CD14-positive monocyte (primary cell): ENCODE results near the gene CYBRD1. TPM values are rescaled to one million over a fixed set of nuclear protein-coding genes. Genes with fewer than 3 reads are reported as not detected.
A peak's percentile ranks its signal among the peaks of the same experiment; 100 is the strongest.

Experiments used
- DNase-seq, 3 donors: peaks; one replicate each; pipeline ENCODE4 v3.0.0-alpha.2; 2011 to 2022
- H2AFZ ChIP-seq: 2 replicates; pipeline ENCODE4 v1.6.0; 2012; ENCODE audit warnings: mild to moderate bottlenecking, low read depth, low read length, inconsistent platforms; ENCODE audit not compliant: insufficient read depth, poor library complexity, severe bottlenecking
- H3K27ac ChIP-seq, 2 donors: 1 replicate in 1 of 2; 2 replicates in 1 of 2; pipeline ENCODE4 v1.5.1; 2012 to 2013; ENCODE audit warnings: low read length in 2 of 2, control low read depth in 1 of 2, inconsistent platforms in 1 of 2, low read depth in 1 of 2, mild to moderate bottlenecking in 1 of 2
- H3K27me3 ChIP-seq, 2 donors: one replicate each; pipeline versions ENCODE4 v1.6.0 to v1.6.1; 2011 to 2013; ENCODE audit warnings: low read length in 2 of 2; ENCODE audit not compliant: control insufficient read depth in 2 of 2, insufficient read depth in 2 of 2
- H3K36me3 ChIP-seq, 2 donors: replicated peaks in 1 of 2; 1 replicate in 1 of 2; 2 replicates in 1 of 2; pipeline versions ENCODE4 v1.5.1 to v1.6.1; 2012 to 2013; ENCODE audit warnings: low read length in 2 of 2, control low read depth in 1 of 2, inconsistent platforms in 1 of 2, mild to moderate bottlenecking in 1 of 2; ENCODE audit not compliant: insufficient read depth in 2 of 2, control insufficient read depth in 1 of 2
- H3K4me1 ChIP-seq, 2 donors: 1 replicate in 1 of 2; 2 replicates in 1 of 2; pipeline versions ENCODE4 v1.5.1 to v1.6.1; 2012 to 2013; ENCODE audit warnings: low read length in 2 of 2, control low read depth in 1 of 2, inconsistent platforms in 1 of 2, mild to moderate bottlenecking in 1 of 2, moderate library complexity in 1 of 2; ENCODE audit not compliant: insufficient read depth in 2 of 2, control insufficient read depth in 1 of 2
- H3K4me2 ChIP-seq: replicated peaks from 2 replicates; pipeline ENCODE3; 2012; ENCODE audit warnings: low read length, moderate library complexity, mild to moderate bottlenecking; ENCODE audit not compliant: poor library complexity, severe bottlenecking; ENCODE audit errors: extremely low read depth
- H3K4me3 ChIP-seq, 3 experiments: fragments of 200-600 bp in 1 of 3; sonication (generic) in 1 of 3; replicated peaks in 1 of 3; 1 replicate in 2 of 3; 2 replicates in 1 of 3; pipeline ENCODE4 v1.5.1; 2011 to 2013; ENCODE audit warnings: low read length in 3 of 3, mild to moderate bottlenecking in 3 of 3, control low read depth in 2 of 3, low read depth in 2 of 3, inconsistent platforms in 1 of 3, moderate library complexity in 1 of 3
- H3K79me2 ChIP-seq: 2 replicates; pipeline ENCODE4 v1.6.0; 2012; ENCODE audit warnings: mild to moderate bottlenecking, control low read depth, inconsistent platforms, low read length, moderate library complexity; ENCODE audit not compliant: insufficient read depth
- H3K9ac ChIP-seq: 2 replicates; pipeline ENCODE4 v1.6.0; 2017; ENCODE audit warnings: low read length, mild to moderate bottlenecking; ENCODE audit not compliant: insufficient read depth, poor library complexity, severe bottlenecking
- H3K9me3 ChIP-seq, 2 donors: replicated peaks in 1 of 2; 1 replicate in 1 of 2; 2 replicates in 1 of 2; pipeline versions ENCODE4 v1.5.1 to v1.6.1; 2012 to 2013; ENCODE audit warnings: low read length in 2 of 2, control low read depth in 1 of 2; ENCODE audit not compliant: control insufficient read depth in 1 of 2, insufficient read depth in 1 of 2
- H4K20me1 ChIP-seq: 2 replicates; pipeline ENCODE4 v1.6.0; 2012; ENCODE audit warnings: mild to moderate bottlenecking, low read length, control low read depth, moderate library complexity; ENCODE audit not compliant: insufficient read depth
- H3K27ac Mint-ChIP-seq, 7 donors: one replicate each; pipeline ENCODE4 v1.8.0; 2020; ENCODE audit warnings: mild to moderate bottlenecking in 7 of 7, mixed read lengths in 7 of 7, moderate library complexity in 6 of 7, inconsistent platforms in 2 of 7
- H3K27me3 Mint-ChIP-seq, 3 donors: one replicate each; pipeline ENCODE4 v1.8.0; 2021 to 2022; ENCODE audit warnings: low read depth in 3 of 3, mild to moderate bottlenecking in 3 of 3, mixed read lengths in 3 of 3, moderate library complexity in 3 of 3, inconsistent platforms in 1 of 3
- H3K36me3 Mint-ChIP-seq, 2 donors: one replicate each; pipeline ENCODE4 v1.8.0; 2020; ENCODE audit warnings: mixed read lengths in 2 of 2, inconsistent platforms in 1 of 2, mild to moderate bottlenecking in 1 of 2
- H3K4me1 Mint-ChIP-seq: one replicate; pipeline ENCODE4 v1.8.0; 2020; ENCODE audit warnings: mild to moderate bottlenecking, mixed read lengths
- H3K4me3 Mint-ChIP-seq, 2 donors: one replicate each; pipeline ENCODE4 v1.8.0; 2020; ENCODE audit warnings: mild to moderate bottlenecking in 2 of 2, mixed read lengths in 2 of 2, moderate library complexity in 1 of 2
- H3K9me3 Mint-ChIP-seq, 7 donors: one replicate each; pipeline ENCODE4 v1.8.0; 2020 to 2022; ENCODE audit warnings: mixed read lengths in 7 of 7, mild to moderate bottlenecking in 6 of 7, moderate library complexity in 6 of 7, inconsistent platforms in 2 of 7
- CTCF ChIP-seq: fragments of 200-600 bp; IDR thresholded peaks from one replicate; pipeline ENCODE4 v1.8.0; 2022; ENCODE audit warnings: antibody characterized with exemption, mild to moderate bottlenecking
- WGBS: methylation state at CpG from one replicate; pipeline ENCODE4 v1.1.5; 2013; ENCODE audit warnings: missing lambda C conversion rate; ENCODE audit not compliant: insufficient coverage; 5-methylcytosine and 5-hydroxymethylcytosine counted together
- intact Hi-C, 2 donors: fragments of 100-400 bp; cut with micrococcal nuclease; formaldehyde crosslinking; loops; one replicate each; pipeline versions ENCODE4 v1.15.0 to v1.15.1; 2023
- polyA plus RNA-seq, 3 donors: library from polyadenylated mRNA; depleted of rRNA in 1 of 3; unstranded in 2 of 3; stranded (reverse) in 1 of 3; fragments of 300-500 nt in 2 of 3; fragments of >200 nt in 1 of 3; fragmentation: Illumina TruSeq in 2 of 3; gene quantifications; 1 replicate in 2 of 3; 2 replicates in 1 of 3; pipeline ENCODE4 v1.2.3, GENCODE V29; 2012 to 2021

The CYBRD1 gene
- polyA plus RNA-seq, 3 donors, result 21.7 to 61.0 (median 47.3) TPM

GRCh38 chr2:171579481-171579880, 57.2 kb downstream of the CYBRD1 start:
- Histone ChIP-seq H3K4me2 (no peak overlapping the region), H3K79me2 (no peaks in the 10 kb centered on the region), H3K4me3 (no peak overlapping the region), H3K27me3 (no peaks in the 10 kb centered on the region), H3K9ac (no peak overlapping the region), H4K20me1 (no peaks in the 10 kb centered on the region), H3K27ac (no peak overlapping the region), H3K4me1 (no peaks in the 10 kb centered on the region), H3K9me3 (no peaks in the 10 kb centered on the region), H2AFZ (no peak overlapping the region), H3K36me3 (no peaks in the 10 kb centered on the region)
- Mint-ChIP-seq H3K9me3 (peaks cover 0 to 2% (median 0%) of the 10 kb centered on the region in 7 donors), H3K27ac (no peak overlapping the region), H3K27me3 (peaks cover 0 to 8% (median 4%) of the 10 kb centered on the region in 3 donors), H3K4me1 (peaks cover under 1% of the 10 kb centered on the region), H3K36me3 (no peaks in the 10 kb centered on the region), H3K4me3 (no peak overlapping the region)
- no peak for DNase-seq
- no CpG with 5 or more reads among the region's 1 CpG for WGBS
- intact Hi-C loops, result loop anchor here in 1 of 2 donors (10.0 kb wide), 2 partner anchors 125 to 525 kb away; partner anchors contain the start of gene DLX2
- no peak for TF ChIP-seq CTCF

GRCh38 chr2:171583566-171583965, 61.3 kb downstream of the CYBRD1 start:
- H3K27me3 Mint-ChIP-seq, result peaks cover 0 to 6% (median 0%) of the 10 kb centered on the region in 3 donors
- peaks cover 25% of the 10 kb centered on the region for H3K4me1 Mint-ChIP-seq
- no CpG with 5 or more reads among the region's 1 CpG for WGBS
- intact Hi-C loops, result no loop called here
- peak overlapping the region in 1 of 7 donors; percentile 25 for H3K27ac Mint-ChIP-seq
- Histone ChIP-seq H3K4me3 (no peak overlapping the region), H3K9me3 (no peaks in the 10 kb centered on the region), H3K27me3 (no peaks in the 10 kb centered on the region), H3K27ac (no peak overlapping the region), H3K4me1 (peaks cover 15 to 21% of the 10 kb centered on the region in 2 donors), H2AFZ (no peak overlapping the region), H4K20me1 (no peaks in the 10 kb centered on the region), H3K79me2 (no peaks in the 10 kb centered on the region), H3K4me2 (no peak overlapping the region), H3K36me3 (no peaks in the 10 kb centered on the region), H3K9ac (no peak overlapping the region)
- TF ChIP-seq CTCF, result no peak
- H3K9me3 Mint-ChIP-seq, result peaks cover 0 to 2% (median 0%) of the 10 kb centered on the region in 7 donors
- H3K4me3 Mint-ChIP-seq, result no peak overlapping the region
- no peaks in the 10 kb centered on the region for H3K36me3 Mint-ChIP-seq
- DNase-seq, result no peak
